Activated T-cell treated with anti-CD3 and anti-CD28 coated beads, Interleukin-2, amount 50 U/mL, for 72 hours (primary cell): ENCODE data around the gene TP73. TPM values are rescaled to one million over a fixed set of nuclear protein-coding genes. Genes with fewer than 3 reads are reported as not detected.

Experiments used
- ATAC-seq, 2 donors: fragments of 150-1000 bp; cut with Tn5 transposase; replicated peaks in 1 of 2; 2 replicates each; pipeline ENCODE4 v1.10.0; 2021; ENCODE audit warnings: moderate library complexity in 2 of 2, mild to moderate bottlenecking in 1 of 2
- DNase-seq, 2 donors: peaks; one replicate each; pipeline ENCODE4 v3.0.0; 2021 to 2022; ENCODE audit warnings: mixed read lengths in 1 of 2
- H3K27ac Mint-ChIP-seq: one replicate; pipeline ENCODE4 v1.8.0; 2022; ENCODE audit warnings: mild to moderate bottlenecking, moderate library complexity, mixed read lengths
- H3K27me3 Mint-ChIP-seq: one replicate; pipeline ENCODE4 v1.8.0; 2022; ENCODE audit warnings: low read depth, mixed read lengths
- H3K36me3 Mint-ChIP-seq, 2 donors: one replicate each; pipeline ENCODE4 v1.8.0; 2022; ENCODE audit warnings: mixed read lengths in 2 of 2, mild to moderate bottlenecking in 1 of 2; ENCODE audit not compliant: insufficient read depth in 2 of 2
- H3K4me1 Mint-ChIP-seq: one replicate; pipeline ENCODE4 v1.8.0; 2022; ENCODE audit warnings: low read depth, mixed read lengths
- H3K4me3 Mint-ChIP-seq, 2 donors: one replicate each; pipeline ENCODE4 v1.8.0; 2022; ENCODE audit warnings: mild to moderate bottlenecking in 2 of 2, mixed read lengths in 2 of 2, moderate library complexity in 2 of 2
- H3K9me3 Mint-ChIP-seq, 2 donors: one replicate each; pipeline ENCODE4 v1.8.0; 2022; ENCODE audit warnings: mixed read lengths in 2 of 2
- total RNA-seq, 2 donors: library from RNA; stranded (reverse); gene quantifications; one replicate each; pipeline ENCODE4 v1.2.3, GENCODE V29; 2022

The TP73 gene
- total RNA-seq, 2 donors from 2014 or later, result 0.65 to 1.3 TPM

DNA sequence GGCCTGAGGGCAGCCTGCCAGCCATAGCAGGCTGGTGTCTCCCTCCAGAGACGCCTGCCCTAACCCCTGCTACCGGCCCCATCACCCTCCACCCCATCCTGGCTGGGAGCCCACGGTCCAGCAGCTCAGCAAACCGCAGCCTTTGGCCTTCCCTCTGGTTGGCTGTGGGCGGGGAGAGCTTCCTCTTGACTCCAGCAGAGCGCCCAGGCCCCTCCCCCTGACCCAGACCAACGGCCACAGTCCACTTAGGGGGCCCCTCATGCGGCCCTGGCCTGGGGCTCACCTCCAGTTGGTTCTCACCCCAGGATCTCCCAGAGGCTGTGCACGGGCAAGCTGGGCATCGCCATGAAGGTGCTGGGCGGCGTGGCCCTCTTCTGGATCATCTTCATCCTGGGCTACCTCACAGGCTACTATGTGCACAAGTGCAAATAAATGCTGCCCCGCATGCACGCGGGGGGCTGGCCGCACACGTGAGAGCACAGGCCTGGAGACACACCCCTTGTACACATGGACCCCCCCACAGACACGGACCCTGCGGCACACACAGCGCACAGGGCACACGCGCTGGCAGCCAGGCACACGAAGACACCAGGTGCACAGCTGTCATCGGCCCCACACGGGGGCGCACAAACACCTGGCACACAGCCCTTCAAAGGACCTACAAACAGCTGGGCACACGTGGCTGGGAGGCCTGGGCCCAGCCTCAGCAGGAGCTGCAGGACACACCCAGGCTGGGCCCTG, 123.3 kb downstream of the TP73 start:
- DNase-seq (peak; percentile 58 to 67), ATAC-seq (peak; percentile 33 to 45)
- no peaks in the 10 kb centered on the region for H3K9me3 Mint-ChIP-seq
- peaks cover 10% of the 10 kb centered on the region for H3K4me1 Mint-ChIP-seq
- H3K4me3 Mint-ChIP-seq, result no peak overlapping the region
- no peak overlapping the region for H3K27ac Mint-ChIP-seq
- no peaks in the 10 kb centered on the region for H3K27me3 Mint-ChIP-seq
- H3K36me3 Mint-ChIP-seq, result peaks cover 3 to 4% of the 10 kb centered on the region in 2 donors

GRCh38 chr1:3776231-3776961, 124.1 kb downstream of the TP73 start:
- Mint-ChIP-seq H3K27ac (no peak overlapping the region), H3K9me3 (no peaks in the 10 kb centered on the region), H3K36me3 (peaks cover 4 to 5% of the 10 kb centered on the region in 2 donors), H3K4me3 (no peak overlapping the region), H3K4me1 (peaks cover 5% of the 10 kb centered on the region), H3K27me3 (no peaks in the 10 kb centered on the region)
- ATAC-seq (no peak), DNase-seq (no peak)

DNA sequence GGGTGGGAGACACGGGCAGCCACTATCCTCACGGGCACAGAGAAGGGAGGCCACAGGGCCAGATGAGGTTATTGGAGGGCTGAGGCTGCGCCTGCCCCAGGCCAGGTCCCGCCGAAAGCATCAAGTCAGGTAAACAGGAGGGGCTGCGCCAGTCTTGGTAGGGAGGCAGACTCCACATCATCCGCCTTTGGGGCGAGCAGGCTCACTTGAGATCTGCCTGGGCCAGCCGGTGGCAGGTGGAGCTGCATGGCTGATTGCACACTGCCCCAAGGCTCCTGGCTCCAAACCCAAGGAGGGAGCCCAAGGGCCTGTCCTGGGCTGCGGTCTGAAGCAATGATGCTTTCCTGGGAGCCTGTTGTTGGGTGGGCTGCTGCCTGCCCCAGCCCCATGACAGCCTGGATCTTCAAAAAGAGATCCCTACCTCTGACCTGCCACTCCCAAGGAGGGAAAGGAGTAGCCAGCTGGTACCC, 124.8 kb downstream of the TP73 start:
- H3K27ac Mint-ChIP-seq, result no peak overlapping the region
- no peak for DNase-seq
- no peaks in the 10 kb centered on the region for H3K4me1 Mint-ChIP-seq
- H3K4me3 Mint-ChIP-seq, result no peak overlapping the region
- no peaks in the 10 kb centered on the region for H3K9me3 Mint-ChIP-seq
- ATAC-seq, result no peak
- no peaks in the 10 kb centered on the region for H3K27me3 Mint-ChIP-seq
- H3K36me3 Mint-ChIP-seq, result peaks cover 4 to 5% of the 10 kb centered on the region in 2 donors

GRCh38 chr1:3777647-3778589, 125.6 kb downstream of the TP73 start:
- H3K9me3 Mint-ChIP-seq, result no peaks in the 10 kb centered on the region
- no peak overlapping the region for H3K27ac Mint-ChIP-seq
- H3K4me1 Mint-ChIP-seq, result no peaks in the 10 kb centered on the region
- ATAC-seq (no peak), DNase-seq (no peak)
- peaks cover 5 to 7% of the 10 kb centered on the region in 2 donors for H3K36me3 Mint-ChIP-seq
- no peaks in the 10 kb centered on the region for H3K27me3 Mint-ChIP-seq
- no peak overlapping the region for H3K4me3 Mint-ChIP-seq

GRCh38 chr1:3778590-3779264, 126.4 kb downstream of the TP73 start:
- Mint-ChIP-seq H3K9me3 (no peaks in the 10 kb centered on the region), H3K36me3 (peaks cover 5 to 7% of the 10 kb centered on the region in 2 donors), H3K27me3 (no peaks in the 10 kb centered on the region), H3K27ac (no peak overlapping the region), H3K4me3 (no peak overlapping the region), H3K4me1 (no peaks in the 10 kb centered on the region)
- DNase-seq (no peak), ATAC-seq (no peak)

DNA sequence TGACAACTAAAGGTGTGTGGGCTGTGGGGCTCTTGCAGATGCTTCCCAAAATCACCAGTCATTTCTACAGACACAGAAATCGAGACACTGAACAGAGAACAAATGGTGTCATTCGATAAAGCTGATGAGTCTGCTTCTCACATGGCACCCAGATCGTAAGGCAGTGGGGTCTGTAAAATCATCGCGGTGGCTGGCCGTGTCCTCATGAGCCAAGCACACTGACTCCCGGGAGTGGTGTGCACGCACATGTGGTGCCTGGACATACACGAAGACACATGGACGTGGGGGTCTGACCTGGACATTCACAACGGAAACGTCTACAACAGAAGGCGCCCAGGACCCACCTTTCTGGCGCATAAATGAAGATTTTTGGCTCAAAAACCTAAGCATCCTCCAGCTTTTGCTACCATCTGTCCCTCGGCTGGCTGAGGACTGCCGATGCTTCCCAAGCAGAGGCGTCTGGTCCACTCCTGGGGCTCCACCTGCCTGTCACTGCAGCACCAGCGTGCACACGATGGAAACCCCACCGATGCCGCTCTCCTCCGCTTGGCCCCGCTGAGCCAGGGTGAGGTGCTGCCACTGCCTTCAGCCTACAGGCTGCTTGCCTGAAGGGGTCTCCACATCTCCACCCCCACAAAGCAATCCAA, 127.1 kb downstream of the TP73 start:
- DNase-seq (no peak), ATAC-seq (no peak)
- Mint-ChIP-seq H3K4me3 (no peak overlapping the region), H3K27ac (no peak overlapping the region), H3K36me3 (peaks cover 5 to 7% of the 10 kb centered on the region in 2 donors), H3K27me3 (no peaks in the 10 kb centered on the region), H3K9me3 (no peaks in the 10 kb centered on the region), H3K4me1 (no peaks in the 10 kb centered on the region)

DNA sequence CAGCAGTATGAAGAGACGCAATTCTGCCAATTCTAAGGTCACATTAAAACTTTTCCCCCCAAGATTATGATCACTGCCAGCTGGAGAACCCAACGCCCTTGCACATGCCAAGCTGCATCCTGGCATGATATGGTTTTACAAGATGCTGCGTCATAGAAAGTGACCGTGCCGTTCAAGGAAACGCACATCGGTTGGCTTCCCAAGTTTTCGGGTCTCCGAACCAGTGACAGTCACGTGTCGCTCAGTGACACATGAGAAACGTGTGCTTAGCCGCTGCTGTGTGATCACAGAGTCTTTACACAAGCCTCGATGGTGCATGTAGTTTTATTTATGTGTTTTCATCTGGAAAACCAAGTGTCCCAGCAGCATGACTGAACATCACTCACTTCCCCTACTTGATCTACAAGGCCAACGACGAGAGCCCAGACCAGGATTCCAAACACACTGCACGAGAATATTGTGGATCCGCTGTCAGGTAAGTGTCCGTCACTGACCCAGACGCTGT, 127.6 kb downstream of the TP73 start:
- Mint-ChIP-seq H3K27me3 (no peaks in the 10 kb centered on the region), H3K9me3 (no peaks in the 10 kb centered on the region), H3K36me3 (peaks cover 5 to 7% of the 10 kb centered on the region in 2 donors), H3K4me1 (no peaks in the 10 kb centered on the region), H3K4me3 (no peak overlapping the region), H3K27ac (no peak overlapping the region)
- DNase-seq (no peak), ATAC-seq (no peak)

GRCh38 chr1:3780901-3781300, 128.6 kb downstream of the TP73 start:
- DNase-seq, result no peak
- Mint-ChIP-seq H3K4me3 (no peak overlapping the region), H3K36me3 (peaks cover 5 to 7% of the 10 kb centered on the region in 2 donors), H3K27ac (no peak overlapping the region), H3K4me1 (no peaks in the 10 kb centered on the region), H3K9me3 (no peaks in the 10 kb centered on the region), H3K27me3 (no peaks in the 10 kb centered on the region)
- ATAC-seq, result no peak

DNA sequence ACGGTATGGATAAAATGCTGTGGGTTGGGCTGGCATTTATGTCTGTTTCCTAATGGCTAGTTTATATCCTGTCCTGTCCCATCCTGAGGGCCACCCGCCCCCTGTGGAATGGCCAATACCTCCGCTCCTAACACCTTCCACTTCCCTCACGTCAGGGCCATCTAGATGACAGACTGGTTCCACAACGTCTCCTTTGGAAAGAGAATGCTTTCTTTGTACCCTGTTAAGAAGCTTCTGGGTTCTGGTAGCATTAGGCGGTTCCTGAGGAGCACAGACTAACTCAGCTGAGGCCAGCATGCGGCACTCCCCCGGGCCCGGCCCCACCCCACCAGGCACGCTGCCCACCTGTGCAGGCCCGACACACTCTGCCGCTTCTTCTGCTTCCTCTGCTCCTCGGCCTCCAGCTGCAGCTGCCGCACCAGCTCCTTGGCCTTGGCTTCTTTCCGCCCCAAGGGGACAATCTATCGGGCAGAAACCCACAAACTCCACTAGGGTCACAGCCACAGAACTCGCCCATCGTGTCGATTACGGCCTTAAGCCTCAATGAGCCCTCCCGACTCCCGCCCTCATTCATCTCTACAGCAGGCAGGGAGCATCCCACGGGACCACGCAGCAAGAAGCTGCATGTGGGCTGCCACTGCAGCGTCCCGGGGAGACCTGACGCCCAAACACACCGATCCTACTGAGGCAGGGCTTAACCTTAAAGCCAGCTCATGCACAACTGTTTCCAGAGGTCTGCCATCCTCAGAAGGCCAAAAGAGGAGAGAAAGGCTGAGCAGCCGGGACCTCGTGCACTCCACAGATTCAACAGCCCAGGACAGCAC, 131.5 kb downstream of the TP73 start:
- no peak overlapping the region for H3K27ac Mint-ChIP-seq
- H3K4me1 Mint-ChIP-seq, result peaks cover 10% of the 10 kb centered on the region
- no peaks in the 10 kb centered on the region for H3K9me3 Mint-ChIP-seq
- ATAC-seq (no peak), DNase-seq (no peak)
- H3K36me3 Mint-ChIP-seq, result peaks cover 8 to 9% of the 10 kb centered on the region in 2 donors
- H3K4me3 Mint-ChIP-seq, result no peak overlapping the region
- no peaks in the 10 kb centered on the region for H3K27me3 Mint-ChIP-seq

DNA sequence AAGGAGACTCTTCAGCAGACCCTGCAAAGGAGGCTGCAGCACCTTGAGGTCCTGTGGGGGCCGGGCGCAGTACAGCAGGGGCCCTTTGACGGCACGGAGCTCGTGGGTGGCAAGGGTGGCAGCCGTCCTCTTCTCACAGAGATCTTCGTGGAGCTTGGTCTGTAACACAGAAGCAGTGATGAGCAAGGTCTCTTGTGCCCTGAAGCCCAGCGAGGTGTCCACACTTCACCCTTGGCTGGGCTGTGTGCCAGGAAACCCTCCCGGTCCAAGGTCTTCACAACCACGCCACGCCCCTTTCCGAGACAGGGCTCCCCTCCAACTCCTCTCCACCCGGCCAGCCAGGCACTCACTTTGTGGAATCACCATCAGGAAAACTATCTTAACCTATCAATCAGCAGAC, 132.7 kb downstream of the TP73 start:
- Mint-ChIP-seq H3K27me3 (no peaks in the 10 kb centered on the region), H3K36me3 (peaks cover 6 to 8% of the 10 kb centered on the region in 2 donors), H3K4me1 (peaks cover 10% of the 10 kb centered on the region), H3K27ac (no peak overlapping the region), H3K9me3 (no peaks in the 10 kb centered on the region), H3K4me3 (no peak overlapping the region)
- no peak for DNase-seq
- no peak for ATAC-seq

GRCh38 chr1:3785456-3786157, 133.3 kb downstream of the TP73 start:
- ATAC-seq (no peak), DNase-seq (peak in 1 of 2 donors; percentile 26)
- Mint-ChIP-seq H3K27me3 (no peaks in the 10 kb centered on the region), H3K4me3 (no peak overlapping the region), H3K36me3 (peaks cover 4 to 6% of the 10 kb centered on the region in 2 donors), H3K27ac (no peak overlapping the region), H3K4me1 (peaks cover 10% of the 10 kb centered on the region), H3K9me3 (no peaks in the 10 kb centered on the region)
